GM23338 (cell line): ENCODE data around the gene UVRAG. TPM values are rescaled to one million over a fixed set of nuclear protein-coding genes. Genes with fewer than 3 reads are reported as not detected.

Source experiments
- ATAC-seq: fragments of 200-7000 bp; cut with Tn5 transposase; 3 replicates; pipeline ENCODE4 v1.9.1; 2020
- DNase-seq: peaks from one replicate; pipeline ENCODE4 v3.0.0-alpha.2; 2015; ENCODE audit warnings: low spot score
- H2AFZ ChIP-seq: fragments of 200-600 bp; sonication (generic); 2 replicates; pipeline ENCODE4 v1.8.0; 2016; ENCODE audit warnings: antibody characterized with exemption, mild to moderate bottlenecking, moderate library complexity
- H3F3A ChIP-seq: fragments of 200-600 bp; sonication (generic); replicated peaks from 2 replicates; pipeline ENCODE4 v1.8.0; 2017; ENCODE audit warnings: antibody characterized with exemption, mixed run types, low read depth
- H3K27ac ChIP-seq: fragments of 200-600 bp; sonication (generic); 2 replicates; pipeline ENCODE4 v1.6.1; 2016; ENCODE audit warnings: low read depth
- H3K27me3 ChIP-seq: fragments of 200-600 bp; sonication (generic); 2 replicates; pipeline ENCODE4 v1.8.0; 2016; ENCODE audit warnings: mild to moderate bottlenecking, mixed run types, moderate library complexity; ENCODE audit not compliant: insufficient read depth
- H3K36me3 ChIP-seq: fragments of 200-600 bp; sonication (generic); 2 replicates; pipeline ENCODE4 v1.8.0; 2016; ENCODE audit warnings: mild to moderate bottlenecking; ENCODE audit not compliant: insufficient read depth
- H3K4me1 ChIP-seq: fragments of 200-600 bp; sonication (generic); 2 replicates; pipeline ENCODE4 v1.8.0; 2016; ENCODE audit warnings: mild to moderate bottlenecking, moderate library complexity; ENCODE audit not compliant: insufficient read depth
- H3K4me2 ChIP-seq: fragments of 200-600 bp; sonication (generic); 2 replicates; pipeline ENCODE4 v1.7.1; 2017; ENCODE audit warnings: mixed run types
- H3K4me3 ChIP-seq: fragments of 200-600 bp; sonication (generic); 2 replicates; pipeline ENCODE4 v1.6.1; 2016; ENCODE audit warnings: mixed run types
- H3K79me2 ChIP-seq: fragments of 200-600 bp; sonication (generic); replicated peaks from 2 replicates; pipeline ENCODE4 v1.8.0; 2017; ENCODE audit warnings: mild to moderate bottlenecking; ENCODE audit not compliant: insufficient read depth
- H3K9me2 ChIP-seq: fragments of 200-600 bp; sonication (generic); 2 replicates; pipeline ENCODE4 v1.8.0; 2017; ENCODE audit not compliant: insufficient read depth
- H4K20me1 ChIP-seq: fragments of 200-600 bp; sonication (generic); replicated peaks from 2 replicates; pipeline ENCODE4 v1.8.0; 2017; ENCODE audit warnings: mild to moderate bottlenecking; ENCODE audit not compliant: insufficient read depth
- H3K27ac Mint-ChIP-seq: 2 replicates; pipeline ENCODE4 v1.8.0; 2020; ENCODE audit warnings: inconsistent platforms, mild to moderate bottlenecking, moderate library complexity, mixed read lengths
- H3K27me3 Mint-ChIP-seq: 3 replicates; pipeline ENCODE4 v1.8.0; 2022; ENCODE audit warnings: low read depth, mild to moderate bottlenecking, moderate library complexity, mixed read lengths, inconsistent platforms; ENCODE audit not compliant: insufficient read depth, poor library complexity
- H3K36me3 Mint-ChIP-seq: 3 replicates; pipeline ENCODE4 v1.8.0; 2021; ENCODE audit warnings: low read depth, mild to moderate bottlenecking, inconsistent platforms, moderate library complexity, mixed read lengths
- H3K4me1 Mint-ChIP-seq: 3 replicates; pipeline ENCODE4 v1.8.0; 2020; ENCODE audit warnings: mild to moderate bottlenecking, inconsistent platforms, mixed read lengths
- H3K4me3 Mint-ChIP-seq: 3 replicates; pipeline ENCODE4 v1.8.0; 2021; ENCODE audit warnings: moderate library complexity, mild to moderate bottlenecking, inconsistent platforms, mixed read lengths
- H3K9me3 Mint-ChIP-seq: 3 replicates; pipeline ENCODE4 v1.8.0; 2020; ENCODE audit warnings: moderate library complexity, mild to moderate bottlenecking, inconsistent platforms, mixed read lengths
- CREB1 ChIP-seq: fragments of 250-450 bp; sonication (Bioruptor Pico); IDR thresholded peaks from 2 replicates; pipeline ENCODE4 v1.5.0; 2020; ENCODE audit warnings: low read depth, mild to moderate bottlenecking, moderate library complexity
- CTCF ChIP-seq, 2 experiments: fragments of 200-600 bp in 1 of 2; sonication (generic) in 1 of 2; conservative IDR thresholded peaks; 2 replicates each; pipeline versions ENCODE4 v1.5.1 to v1.6.1; 2016 to 2017; ENCODE audit warnings: antibody characterized with exemption in 2 of 2, low read depth in 2 of 2, mild to moderate bottlenecking in 2 of 2, moderate library complexity in 1 of 2
- EZH2 ChIP-seq: fragments of 200-600 bp; sonication (generic); IDR thresholded peaks from one replicate; pipeline ENCODE4 v1.8.0; 2017; ENCODE audit warnings: antibody characterized with exemption, mild to moderate bottlenecking, low read depth; ENCODE audit not compliant: unreplicated experiment
- EZH2phosphoT487 ChIP-seq: fragments of 200-600 bp; sonication (generic); IDR thresholded peaks from one replicate; pipeline ENCODE4 v1.8.1; 2018; ENCODE audit warnings: antibody characterized with exemption; ENCODE audit not compliant: unreplicated experiment
- NANOG ChIP-seq: IDR thresholded peaks from 2 replicates; pipeline ENCODE4 v1.6.1; 2016; ENCODE audit warnings: antibody characterized with exemption, borderline replicate concordance
- ZNF114 ChIP-seq: fragments of 250-450 bp; sonication (Bioruptor Pico); IDR thresholded peaks from 2 replicates; pipeline ENCODE4 v1.5.0; 2020; ENCODE audit warnings: mild to moderate bottlenecking, moderate library complexity
- ZNF331 ChIP-seq: fragments of 250-450 bp; sonication (Bioruptor Pico); IDR thresholded peaks from 2 replicates; pipeline ENCODE4 v1.5.0; 2020; ENCODE audit warnings: low read depth, mild to moderate bottlenecking, moderate library complexity
- ZNF462 ChIP-seq: fragments of 250-450 bp; sonication (Bioruptor Pico); IDR thresholded peaks from 2 replicates; pipeline ENCODE4 v1.5.0; 2020; ENCODE audit warnings: mild to moderate bottlenecking, moderate library complexity
- polyA plus RNA-seq: library from polyadenylated mRNA; unstranded; fragments of >200 nt; fragmentation: Nextera tagmentation; extraction: Ambion mirVana; gene quantifications from 2 replicates; pipeline ENCODE4 v1.2.1, GENCODE V29; 2016
- total RNA-seq: library from RNA; depleted of rRNA; stranded (reverse); fragments of >200 nt; shearing (Covaris generic); gene quantifications from 2 replicates; pipeline ENCODE4 v1.2.3, GENCODE V29; 2014

The UVRAG gene
- total and polyA plus RNA-seq, 2 experiments from 2014 or later = 15.3 to 17.4 TPM

GRCh38 chr11:75790986-75791385, 24.0 kb upstream of the UVRAG start (continued):
- TF ChIP-seq ZNF462 (no peak), ZNF114 (CRISPR knock-in tag) (no peak), CREB1 (CRISPR knock-in tag) (no peak), EZH2phosphoT487 (no peak), CTCF (conservative IDR thresholded peaks at IDR 0.05; ENCODE audit: low read depth in 2 of 2) (no peak)

GRCh38 chr11:75792127-75792731, 22.8 kb upstream of the UVRAG start:
- Mint-ChIP-seq H3K27ac (no peak overlapping the region), H3K27me3 (peaks cover 7% of the 10 kb centered on the region), H3K9me3 (no peaks in the 10 kb centered on the region), H3K4me1 (0 out of 3 replicates have a peak, but pooled peaks cover 2% of the 10 kb centered on the region), H3K4me3 (no peak overlapping the region), H3K36me3 (no peaks in the 10 kb centered on the region)
- H3K9me2 ChIP-seq = no peaks in the 10 kb centered on the region
- H3K27me3 ChIP-seq = no peaks in the 10 kb centered on the region
- no peak overlapping the region for H3K4me2 ChIP-seq
- no peaks in the 10 kb centered on the region for H3K79me2 ChIP-seq
- no peak overlapping the region for H3K4me3 ChIP-seq
- H3K27ac ChIP-seq = no peak overlapping the region
- H3K4me1 ChIP-seq = no peaks in the 10 kb centered on the region
- peak; percentile 24; the same call in 1 of the 3 replicates for ATAC-seq
- no peak overlapping the region for H2AFZ ChIP-seq
- no peak for DNase-seq
- no peaks in the 10 kb centered on the region for H4K20me1 ChIP-seq
- H3F3A ChIP-seq = no peaks in the 10 kb centered on the region
- H3K36me3 ChIP-seq = no peaks in the 10 kb centered on the region
- TF ChIP-seq ZNF462 (no peak), ZNF331 (CRISPR knock-in tag) (no peak), EZH2 (no peak), NANOG (no peak)
